ENCODE data around the gene GUK1.

The GUK1 gene

GRCh38 chr1:228154670-228155571 is 14.8 kb downstream of the GUK1 start:
- Mint-ChIP-seq H3K4me1 (ENCODE audit: low read depth) (peaks cover 12% of the 10 kb centered on the region), H3K9me3 (no peaks in the 10 kb centered on the region), H3K36me3 (ENCODE audit: low read depth) (peaks cover 11% of the 10 kb centered on the region), H3K27me3 (peaks cover 8% of the 10 kb centered on the region), H3K27ac (no peak overlapping the region), H3K4me3 (no peak overlapping the region)
- intact Hi-C loops (cut with micrococcal nuclease): no loop called here

- intact Hi-C loops (cut with micrococcal nuclease): no loop called here
- no peak overlapping the region for H3K4me3 Mint-ChIP-seq
- H3K27me3 Mint-ChIP-seq: peaks cover 8% of the 10 kb centered on the region
- H3K27ac Mint-ChIP-seq: no peak overlapping the region
- H3K36me3 Mint-ChIP-seq (ENCODE audit: low read depth): peaks cover 6% of the 10 kb centered on the region
- H3K9me3 Mint-ChIP-seq: no peaks in the 10 kb centered on the region
- peaks cover 12% of the 10 kb centered on the region for H3K4me1 Mint-ChIP-seq (ENCODE audit: low read depth)
Observed at GRCh38 chr1:228155596-228156514, 15.8 kb downstream of the GUK1 start.

- intact Hi-C loops (cut with micrococcal nuclease): no loop called here
- no peak overlapping the region for H3K4me3 Mint-ChIP-seq
- peaks cover 16% of the 10 kb centered on the region for H3K4me1 Mint-ChIP-seq (ENCODE audit: low read depth)
- H3K36me3 Mint-ChIP-seq (ENCODE audit: low read depth): peaks cover under 1% of the 10 kb centered on the region
- H3K27ac Mint-ChIP-seq: no peak overlapping the region
- H3K27me3 Mint-ChIP-seq: peaks cover 8% of the 10 kb centered on the region
- H3K9me3 Mint-ChIP-seq: no peaks in the 10 kb centered on the region
Observed at GRCh38 chr1:228156515-228156881, 16.4 kb downstream of the GUK1 start.

GRCh38 chr1:228156941-228157728 is 17.1 kb downstream of the GUK1 start:
- H3K36me3 Mint-ChIP-seq (ENCODE audit: low read depth): no peaks in the 10 kb centered on the region
- peaks cover 14% of the 10 kb centered on the region for H3K27me3 Mint-ChIP-seq
- H3K9me3 Mint-ChIP-seq: no peaks in the 10 kb centered on the region
- peaks cover 21% of the 10 kb centered on the region for H3K4me1 Mint-ChIP-seq (ENCODE audit: low read depth)
- intact Hi-C loops (cut with micrococcal nuclease): no loop called here
- no peak overlapping the region for H3K27ac Mint-ChIP-seq
- no peak overlapping the region for H3K4me3 Mint-ChIP-seq

- peaks cover 20% of the 10 kb centered on the region for H3K27me3 Mint-ChIP-seq
- H3K4me3 Mint-ChIP-seq: no peak overlapping the region
- H3K9me3 Mint-ChIP-seq: no peaks in the 10 kb centered on the region
- intact Hi-C loops (cut with micrococcal nuclease): no loop called here
- no peaks in the 10 kb centered on the region for H3K36me3 Mint-ChIP-seq (ENCODE audit: low read depth)
- peaks cover 27% of the 10 kb centered on the region for H3K4me1 Mint-ChIP-seq (ENCODE audit: low read depth)
- H3K27ac Mint-ChIP-seq: no peak overlapping the region
Observed at GRCh38 chr1:228157729-228158126, 17.6 kb downstream of the GUK1 start.

- no peaks in the 10 kb centered on the region for H3K9me3 Mint-ChIP-seq
- H3K27me3 Mint-ChIP-seq: peaks cover 26% of the 10 kb centered on the region
- no peak overlapping the region for H3K27ac Mint-ChIP-seq
- intact Hi-C loops (cut with micrococcal nuclease): no loop called here
- H3K36me3 Mint-ChIP-seq (ENCODE audit: low read depth): no peaks in the 10 kb centered on the region
- no peak overlapping the region for H3K4me3 Mint-ChIP-seq
- peaks cover 34% of the 10 kb centered on the region for H3K4me1 Mint-ChIP-seq (ENCODE audit: low read depth)
Observed at GRCh38 chr1:228158151-228159007, 18.3 kb downstream of the GUK1 start.

- Mint-ChIP-seq H3K27ac (no peak overlapping the region), H3K27me3 (peaks cover 29% of the 10 kb centered on the region), H3K4me1 (ENCODE audit: low read depth) (peaks cover 41% of the 10 kb centered on the region), H3K36me3 (ENCODE audit: low read depth) (no peaks in the 10 kb centered on the region), H3K9me3 (no peaks in the 10 kb centered on the region), H3K4me3 (no peak overlapping the region)
- intact Hi-C loops (cut with micrococcal nuclease): no loop called here
Observed at GRCh38 chr1:228159008-228159665, 19.1 kb downstream of the GUK1 start.

- no peaks in the 10 kb centered on the region for H3K9me3 Mint-ChIP-seq
- H3K4me1 Mint-ChIP-seq (ENCODE audit: low read depth): peaks cover 47% of the 10 kb centered on the region
- H3K36me3 Mint-ChIP-seq (ENCODE audit: low read depth): no peaks in the 10 kb centered on the region
- H3K27ac Mint-ChIP-seq: no peak overlapping the region
- H3K4me3 Mint-ChIP-seq: no peak overlapping the region
- intact Hi-C loops (cut with micrococcal nuclease): no loop called here
- peaks cover 29% of the 10 kb centered on the region for H3K27me3 Mint-ChIP-seq
Observed at GRCh38 chr1:228160201-228160761, 20.2 kb downstream of the GUK1 start.

GRCh38 chr1:228161362-228161761 is 21.3 kb downstream of the GUK1 start:
- Mint-ChIP-seq H3K9me3 (no peaks in the 10 kb centered on the region), H3K4me1 (ENCODE audit: low read depth) (peaks cover 43% of the 10 kb centered on the region), H3K27ac (no peak overlapping the region), H3K4me3 (no peak overlapping the region), H3K36me3 (ENCODE audit: low read depth) (no peaks in the 10 kb centered on the region), H3K27me3 (peaks cover 29% of the 10 kb centered on the region)
- intact Hi-C loops (cut with micrococcal nuclease): no loop called here

- Mint-ChIP-seq H3K4me3 (no peak overlapping the region), H3K27ac (peak overlapping the region; percentile 91), H3K9me3 (no peaks in the 10 kb centered on the region), H3K36me3 (ENCODE audit: low read depth) (no peaks in the 10 kb centered on the region), H3K27me3 (peaks cover 26% of the 10 kb centered on the region), H3K4me1 (ENCODE audit: low read depth) (peaks cover 48% of the 10 kb centered on the region)
- intact Hi-C loops (cut with micrococcal nuclease): no loop called here
Observed at GRCh38 chr1:228161866-228162265, 21.8 kb downstream of the GUK1 start.

- no peaks in the 10 kb centered on the region for H3K9me3 Mint-ChIP-seq
- no peaks in the 10 kb centered on the region for H3K36me3 Mint-ChIP-seq (ENCODE audit: low read depth)
- peak overlapping the region; percentile 91 for H3K27ac Mint-ChIP-seq
- peaks cover 21% of the 10 kb centered on the region for H3K27me3 Mint-ChIP-seq
- peak overlapping the region; percentile 64 for H3K4me3 Mint-ChIP-seq
- peaks cover 50% of the 10 kb centered on the region for H3K4me1 Mint-ChIP-seq (ENCODE audit: low read depth)
- intact Hi-C loops (cut with micrococcal nuclease): no loop called here
Observed at GRCh38 chr1:228162286-228163006, 22.4 kb downstream of the GUK1 start.
